ENCODE data around the gene PLD4.
"Not testable (repeated sequence)": the region's sequence is repeated elsewhere in the genome, so short reads cannot be mapped to it uniquely, and the experiment has no call there.

PLD4 gene

GRCh38 chr14:104899781-104900180, 24.9 kb upstream of the PLD4 start:
- DNase-seq (ENCODE audit: low read depth): no peak

GRCh38 chr14:104900639-104901512, 23.8 kb upstream of the PLD4 start:
- DNase-seq (ENCODE audit: low read depth): no peak

DNA sequence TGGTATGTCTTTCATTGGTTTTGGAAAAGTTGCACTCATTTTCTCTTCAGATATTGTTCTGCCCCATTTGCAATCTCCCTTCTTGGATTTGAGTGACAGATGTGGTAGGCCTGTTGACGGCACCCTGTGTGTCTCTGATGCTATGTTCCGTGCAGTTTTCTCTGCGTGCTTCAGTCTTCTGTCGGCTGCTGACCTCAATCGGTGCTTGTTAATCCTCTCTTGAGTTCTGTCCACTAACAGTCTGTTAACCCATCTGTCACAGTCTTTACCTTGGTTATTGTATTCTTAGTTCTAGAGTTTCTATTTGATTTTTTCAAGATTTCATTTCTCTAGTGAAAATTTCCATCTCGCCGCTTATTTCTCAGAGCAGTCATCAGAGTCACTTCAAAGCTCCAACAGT, 20.7 kb upstream of the PLD4 start:
- no peak for DNase-seq (ENCODE audit: low read depth)

DNA sequence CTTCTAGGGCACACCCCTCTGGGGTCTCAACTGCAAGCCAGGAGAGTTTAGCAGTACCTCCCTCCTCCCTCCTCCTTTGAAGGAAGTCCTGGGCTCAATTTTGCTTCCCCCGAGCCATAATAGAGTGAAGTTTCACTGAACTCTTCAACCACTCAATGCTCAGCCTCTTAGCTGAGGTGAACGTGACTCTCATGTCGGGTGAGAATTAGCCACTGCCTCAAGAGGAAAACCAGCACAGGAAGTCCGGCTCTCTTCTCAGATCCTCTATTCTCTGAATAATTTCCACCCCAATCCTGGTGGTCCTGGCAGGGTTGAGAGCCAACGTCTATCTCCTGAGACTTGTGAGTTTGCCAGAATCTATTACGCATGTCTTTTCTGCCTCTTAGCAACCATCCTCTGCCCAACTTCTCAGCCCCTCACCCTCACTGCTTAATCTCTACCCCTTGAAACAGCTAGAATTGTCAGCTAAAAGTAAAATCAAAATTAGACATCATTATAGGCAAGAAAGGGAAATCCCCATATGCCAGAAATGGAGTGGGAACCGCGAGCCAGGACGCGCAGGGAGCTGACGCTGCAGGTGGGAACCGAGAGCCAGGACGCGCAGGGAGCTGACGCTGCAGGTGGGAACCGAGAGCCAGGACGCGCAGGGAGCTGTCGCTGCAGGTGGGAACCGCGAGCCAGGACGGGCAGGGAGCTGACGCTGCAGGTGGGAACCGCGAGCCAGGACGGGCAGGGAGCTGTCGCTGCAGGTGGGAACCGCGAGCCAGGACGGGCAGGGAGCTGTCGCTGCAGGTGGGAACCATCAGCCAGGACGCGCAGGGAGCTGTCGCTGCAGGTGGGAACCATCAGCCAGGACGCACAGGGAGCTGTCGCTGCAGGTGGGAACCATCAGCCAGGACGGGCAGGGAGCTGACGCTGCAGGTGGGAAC, 19.8 kb upstream of the PLD4 start:
- not testable (repeated sequence) for DNase-seq (ENCODE audit: low read depth)

DNA sequence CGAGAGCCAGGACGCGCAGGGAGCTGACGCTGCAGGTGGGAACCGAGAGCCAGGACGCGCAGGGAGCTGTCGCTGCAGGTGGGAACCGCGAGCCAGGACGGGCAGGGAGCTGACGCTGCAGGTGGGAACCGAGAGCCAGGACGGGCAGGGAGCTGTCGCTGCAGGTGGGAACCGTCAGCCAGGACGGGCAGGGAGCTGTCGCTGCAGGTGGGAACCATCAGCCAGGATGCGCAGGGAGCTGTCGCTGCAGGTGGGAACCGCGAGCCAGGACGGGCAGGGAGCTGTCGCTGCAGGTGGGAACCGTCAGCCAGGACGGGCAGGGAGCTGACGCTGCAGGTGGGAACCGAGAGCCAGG, 19.1 kb upstream of the PLD4 start:
- not testable (repeated sequence) for DNase-seq (ENCODE audit: low read depth)

GRCh38 chr14:104908303-104908702, 16.4 kb upstream of the PLD4 start:
- no peak for DNase-seq (ENCODE audit: low read depth)

GRCh38 chr14:104912053-104912452, 12.6 kb upstream of the PLD4 start:
- DNase-seq (ENCODE audit: low read depth): no peak

GRCh38 chr14:104913435-104913834, 11.2 kb upstream of the PLD4 start:
- no peak for DNase-seq (ENCODE audit: low read depth)

- no peak for DNase-seq (ENCODE audit: low read depth)
Measured at GRCh38 chr14:104917116-104917515, 7.6 kb upstream of the PLD4 start.

GRCh38 chr14:104917993-104918392, 6.7 kb upstream of the PLD4 start:
- DNase-seq (ENCODE audit: low read depth): no peak

GRCh38 chr14:104919152-104919992, 5.3 kb upstream of the PLD4 start:
- not testable (repeated sequence) for DNase-seq (ENCODE audit: low read depth)

GRCh38 chr14:104919993-104920315, 4.7 kb upstream of the PLD4 start:
- no peak for DNase-seq (ENCODE audit: low read depth)

DNA sequence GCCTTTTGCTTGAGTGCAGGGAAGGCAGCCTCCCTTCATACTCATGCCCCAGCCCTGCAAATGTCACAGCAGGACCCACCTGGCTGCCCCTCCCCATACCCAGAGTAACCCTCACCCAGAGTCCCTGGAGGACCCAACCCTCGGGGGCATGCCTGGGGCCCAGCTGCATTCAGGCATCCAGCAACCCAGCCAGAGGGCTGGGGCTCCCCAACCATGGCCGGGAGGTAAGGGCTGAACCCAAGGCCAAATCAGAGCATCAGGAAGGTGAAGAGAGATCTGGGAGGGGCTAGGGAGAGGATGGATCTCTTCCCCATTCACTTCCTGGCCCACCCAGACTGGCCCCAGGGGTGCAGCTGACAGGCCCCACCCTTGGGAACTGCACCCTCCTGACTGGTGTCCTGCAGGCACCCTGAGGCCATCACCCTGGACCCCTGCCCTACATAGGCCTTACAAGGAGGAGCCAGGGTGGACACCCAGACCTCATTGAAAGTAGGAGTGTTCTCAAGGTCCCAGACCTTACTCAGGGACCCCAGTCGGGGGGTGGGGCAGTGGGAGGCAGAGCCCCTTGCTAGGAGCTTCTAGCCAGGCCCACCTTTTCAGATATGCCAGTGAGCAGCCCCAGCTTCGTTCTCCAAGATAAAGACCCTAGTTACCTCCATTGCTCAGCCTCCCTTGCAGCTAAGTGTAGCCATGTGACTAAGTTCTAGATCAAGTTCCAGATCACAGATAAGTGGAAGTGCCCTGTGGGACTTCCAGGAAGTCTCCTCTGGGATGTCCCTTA, 849 bp upstream of the PLD4 start:
- no peak for DNase-seq (ENCODE audit: low read depth)

DNA sequence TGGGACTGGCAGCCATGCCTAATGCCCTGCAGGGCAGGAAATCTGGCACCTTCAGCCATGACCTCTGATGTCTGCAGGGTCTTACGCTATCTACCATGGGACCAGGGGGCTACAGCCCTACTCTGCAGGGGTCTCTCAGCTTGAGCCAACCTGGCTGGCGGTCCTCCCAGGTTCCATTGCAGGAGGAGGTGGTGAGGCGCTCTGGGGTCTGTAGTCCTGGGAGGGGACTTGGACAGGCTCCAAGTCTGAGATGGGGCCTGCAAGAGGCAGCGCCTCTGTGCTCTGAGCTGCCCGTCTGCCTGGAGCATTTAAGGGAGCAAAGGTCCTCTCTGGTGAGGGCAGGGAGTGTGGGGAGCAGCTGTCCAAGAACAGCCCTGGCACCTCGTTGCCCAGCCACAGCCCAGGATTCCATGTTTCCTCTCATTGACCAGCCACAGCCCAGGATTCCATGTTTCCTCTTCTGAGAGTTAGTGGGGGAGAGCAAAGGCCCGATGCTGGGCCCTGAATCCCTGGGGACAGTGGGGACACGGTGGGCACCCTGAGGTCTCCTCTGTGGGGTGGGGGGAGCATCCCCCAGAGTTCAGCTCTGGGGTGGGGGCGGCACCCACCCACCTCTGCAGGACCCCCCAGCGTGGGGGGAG, 655 bp downstream of the PLD4 start:
- no peak for DNase-seq (ENCODE audit: low read depth)

DNA sequence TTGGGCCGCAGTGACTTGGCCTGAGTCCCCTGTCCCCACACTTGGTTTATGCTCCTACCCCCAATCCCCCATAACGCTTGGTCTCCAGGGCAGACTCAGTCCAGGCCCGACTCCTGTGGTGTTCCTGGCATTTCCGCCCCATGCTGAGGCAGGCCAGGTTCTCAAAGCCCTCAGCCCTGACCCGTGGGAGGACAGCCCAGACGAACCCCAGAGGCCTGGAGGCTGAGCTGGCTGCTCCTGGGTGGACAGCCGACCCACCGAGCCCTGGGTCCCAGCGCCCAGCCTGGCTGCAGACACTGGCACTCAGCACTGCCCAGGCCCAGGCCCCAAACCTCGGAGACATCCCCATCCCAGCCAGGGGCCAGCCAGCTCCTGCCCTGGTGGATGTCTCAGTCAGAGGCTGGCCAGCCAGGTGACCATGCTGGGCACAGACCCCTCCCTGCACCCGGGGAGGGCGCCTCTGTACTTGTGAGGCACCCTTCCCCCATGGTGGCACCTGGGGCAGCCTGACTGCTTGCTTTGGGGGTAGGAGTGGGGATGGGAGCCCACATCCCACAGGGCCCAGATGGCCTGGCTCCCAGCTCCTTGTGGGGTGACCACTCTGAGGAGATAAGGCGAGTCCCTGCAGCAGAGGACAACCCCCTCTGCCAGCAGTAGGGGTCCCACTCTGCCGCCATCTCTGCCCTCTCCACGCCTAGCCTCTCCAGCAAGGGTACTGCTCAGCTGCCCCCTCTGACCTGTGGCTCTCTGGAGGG, 1.4 kb downstream of the PLD4 start:
- DNase-seq (ENCODE audit: low read depth): no peak

DNA sequence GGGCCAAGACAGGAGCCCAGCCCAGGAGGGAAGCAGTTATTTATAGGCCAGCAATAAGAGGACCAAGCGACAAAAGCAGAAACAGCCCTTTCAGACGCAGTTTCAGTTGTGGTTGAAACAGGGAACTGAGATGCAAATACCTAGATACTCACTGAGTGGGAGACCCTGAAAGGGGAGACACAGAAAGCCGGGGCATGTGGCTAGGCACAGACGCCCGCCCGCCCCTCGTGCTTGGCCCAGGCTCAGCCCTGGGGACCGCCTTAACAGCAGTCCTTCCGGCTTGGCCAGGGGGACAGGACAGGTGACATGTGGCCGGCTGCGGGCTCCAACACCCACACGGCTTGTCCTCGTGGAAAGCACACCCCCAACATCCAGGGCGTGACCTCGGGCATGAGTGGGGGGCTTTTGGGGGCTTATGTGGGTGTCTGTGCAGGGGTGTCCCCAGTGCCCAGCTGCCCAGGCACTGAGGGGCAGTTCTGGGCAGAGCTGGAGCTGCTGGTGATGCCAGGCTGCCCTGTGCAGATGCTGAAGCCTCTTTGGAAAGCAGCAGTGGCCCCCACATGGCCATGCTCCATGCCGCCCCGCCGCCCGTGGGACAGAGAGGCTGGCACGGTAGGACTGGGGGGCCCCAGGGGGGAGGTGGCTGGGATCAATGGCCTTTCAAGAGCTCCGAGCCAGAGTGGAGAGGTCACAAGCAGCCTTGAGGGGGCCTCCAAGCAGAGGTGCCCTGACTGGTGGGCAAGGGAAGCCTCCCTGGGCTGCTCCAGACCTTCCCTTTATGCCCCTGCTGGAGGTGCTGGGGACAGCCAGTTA, 2.1 kb downstream of the PLD4 start:
- no peak for DNase-seq (ENCODE audit: low read depth)

GRCh38 chr14:104927432-104927816, 2.7 kb downstream of the PLD4 start:
- DNase-seq (ENCODE audit: low read depth): no peak

DNA sequence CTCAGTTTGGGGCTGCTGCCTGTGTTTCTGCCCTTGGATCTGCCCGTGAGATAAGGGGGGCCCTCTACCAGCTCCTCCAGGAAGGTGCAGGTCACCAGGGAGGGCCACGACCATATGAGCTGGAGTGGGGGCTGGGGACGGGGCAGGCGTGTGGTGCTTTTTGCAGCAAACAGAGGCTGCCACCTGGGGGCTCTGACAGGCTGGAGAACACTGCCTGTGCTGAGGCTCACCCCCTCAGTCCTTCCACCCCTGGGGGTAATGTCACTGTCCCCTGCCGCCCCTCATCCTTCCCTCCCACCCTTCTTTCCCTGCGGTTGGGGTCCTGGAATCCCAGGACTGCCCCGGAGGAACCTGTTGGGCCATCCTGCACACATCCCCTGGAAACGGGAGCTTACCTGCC, 3.2 kb downstream of the PLD4 start:
- DNase-seq (ENCODE audit: low read depth): no peak

GRCh38 chr14:104928391-104929133, 3.9 kb downstream of the PLD4 start:
- no peak for DNase-seq (ENCODE audit: low read depth)

Measured in stimulated activated CD8-positive, alpha-beta memory T cell treated with anti-CD3 and anti-CD28 coated beads, Interleukin-4, amount 100 ng/mL, for 24 hours (primary cell).